ENCODE results near the gene BCAS3.

Gene BCAS3

DNA sequence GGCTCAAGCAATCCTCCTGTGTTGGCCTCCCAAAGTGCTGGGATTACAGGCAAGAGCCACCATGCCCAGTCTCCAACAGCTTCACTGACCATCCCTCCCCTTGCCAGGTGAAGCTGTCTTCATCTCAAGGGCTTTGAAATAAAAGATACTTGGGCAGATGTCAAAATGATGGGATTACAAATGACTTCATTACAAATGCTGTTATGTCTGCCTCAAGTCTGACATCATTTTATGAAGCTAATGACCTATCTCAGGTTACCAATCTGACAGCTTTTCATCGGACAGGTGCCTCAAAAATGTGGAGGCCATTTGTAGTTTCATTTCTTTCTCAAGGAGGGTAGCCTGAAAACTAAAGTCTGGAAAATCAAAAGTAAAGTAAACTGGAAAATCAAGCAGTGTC is 398.3 kb downstream of the BCAS3 start:
- no peak for DNase-seq

DNA sequence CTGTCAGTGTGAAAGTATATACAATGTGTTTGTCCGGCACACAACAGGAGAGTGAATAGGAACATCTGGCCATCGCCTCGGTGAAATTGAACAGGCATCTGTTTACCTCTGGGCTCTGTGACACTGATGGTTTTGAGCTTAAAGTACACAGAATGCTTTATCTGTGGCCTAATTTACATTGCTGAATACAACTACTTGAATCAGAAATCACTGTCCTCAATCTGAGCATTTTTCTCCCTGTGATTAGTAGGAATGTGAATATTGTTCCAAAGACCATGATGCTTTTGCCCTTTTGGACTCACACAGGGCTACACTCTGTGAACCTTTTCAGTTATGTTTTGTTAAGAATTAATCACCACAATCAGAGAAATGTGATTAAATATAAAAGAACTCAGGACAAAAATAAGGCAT is 399.0 kb downstream of the BCAS3 start:
- DNase-seq, result no peak

DNA sequence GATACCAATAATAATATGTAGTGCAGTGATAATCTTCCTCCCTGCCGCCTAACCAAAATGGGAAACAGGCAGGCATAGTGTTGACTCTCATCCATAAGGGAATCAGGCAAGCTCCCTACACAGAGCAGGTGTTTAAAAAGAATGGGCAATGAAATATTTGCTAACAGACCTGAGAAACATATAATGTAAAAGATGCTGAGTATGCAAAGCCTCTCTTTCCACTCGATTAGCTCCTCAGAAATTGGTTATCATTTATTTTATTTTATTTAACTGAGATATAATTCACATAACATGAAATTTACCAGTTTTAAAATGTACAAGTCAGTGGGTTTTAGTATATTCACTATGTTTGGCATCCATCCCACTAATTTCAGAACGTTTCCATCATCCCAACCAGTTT is 404.3 kb downstream of the BCAS3 start:
- DNase-seq, result no peak

DNA sequence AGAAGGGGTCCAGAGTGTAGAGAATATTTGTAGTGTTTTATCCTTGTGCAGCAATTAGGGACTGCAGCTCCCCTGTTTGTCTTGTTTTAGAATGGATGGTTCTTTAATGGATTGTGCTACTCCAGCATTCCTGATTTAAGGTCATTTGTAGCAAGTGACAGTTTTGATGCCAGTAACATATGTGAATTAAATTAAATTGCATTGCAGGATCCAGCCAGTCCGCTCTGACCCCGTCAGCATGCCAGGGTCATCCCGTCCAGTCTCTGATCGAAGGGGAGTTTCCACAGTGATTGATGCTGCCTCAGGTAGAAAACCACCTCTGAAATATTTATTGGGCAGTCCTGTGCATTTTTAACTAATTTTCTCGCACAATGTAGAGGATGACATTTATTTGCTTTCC is 406.6 kb downstream of the BCAS3 start:
- no peak for DNase-seq

DNA sequence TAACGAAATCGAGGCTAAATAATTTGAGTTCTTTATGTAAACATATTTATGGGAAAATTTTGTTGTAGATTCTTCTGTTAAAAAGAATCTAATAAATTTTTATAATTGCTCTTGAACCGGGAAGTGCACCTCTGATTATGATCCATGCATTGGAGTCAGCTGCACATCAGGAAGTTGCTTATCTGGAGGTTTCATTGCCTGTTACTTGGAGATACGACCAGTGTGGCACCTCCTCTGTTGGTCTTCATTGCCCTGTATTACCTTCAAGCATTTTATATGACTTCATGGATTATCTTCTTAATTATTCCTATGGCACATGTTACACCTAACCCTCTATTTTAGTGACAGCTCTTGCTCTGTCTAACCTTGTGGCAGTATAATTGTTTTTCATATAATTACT is 409.4 kb downstream of the BCAS3 start:
- no peak for DNase-seq

DNA sequence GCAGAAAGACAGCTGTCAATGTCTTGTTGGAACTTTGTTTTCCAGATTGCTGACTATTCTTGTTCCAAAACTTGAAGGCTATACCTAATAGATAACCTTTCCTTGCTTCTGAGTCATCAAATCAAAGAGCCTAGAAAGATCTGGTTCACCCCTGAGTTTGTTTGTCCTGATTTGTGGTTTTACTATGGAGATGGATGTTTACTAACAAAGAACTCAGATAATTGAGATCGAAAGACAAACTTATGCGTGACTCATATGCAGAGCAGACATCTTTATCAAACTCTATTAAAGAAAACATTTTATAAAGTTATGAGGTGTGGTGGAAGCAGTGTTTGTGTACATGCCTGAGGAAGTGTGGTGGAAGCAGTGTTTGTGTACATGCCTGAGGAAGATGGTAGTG is 410.9 kb downstream of the BCAS3 start:
- DNase-seq, result no peak

DNA sequence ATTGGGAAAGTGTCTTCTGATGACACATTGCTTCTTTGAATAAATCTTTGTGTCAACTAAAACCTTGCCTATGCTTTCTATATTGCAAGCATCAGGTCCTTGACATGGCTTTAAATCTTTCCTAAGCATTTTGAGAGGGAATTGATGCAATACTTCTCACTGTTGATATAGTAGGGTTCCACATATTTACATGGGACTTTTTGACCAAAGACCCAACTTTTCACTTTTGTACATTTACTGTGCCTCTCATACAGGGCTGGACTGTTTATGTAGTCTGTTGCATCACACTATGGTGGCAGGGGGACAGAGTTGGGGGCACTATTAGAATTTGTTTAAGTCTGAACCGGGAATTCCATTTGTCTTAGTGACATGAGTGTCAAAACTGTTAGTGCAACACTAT is 413.4 kb downstream of the BCAS3 start:
- no peak for DNase-seq

DNA sequence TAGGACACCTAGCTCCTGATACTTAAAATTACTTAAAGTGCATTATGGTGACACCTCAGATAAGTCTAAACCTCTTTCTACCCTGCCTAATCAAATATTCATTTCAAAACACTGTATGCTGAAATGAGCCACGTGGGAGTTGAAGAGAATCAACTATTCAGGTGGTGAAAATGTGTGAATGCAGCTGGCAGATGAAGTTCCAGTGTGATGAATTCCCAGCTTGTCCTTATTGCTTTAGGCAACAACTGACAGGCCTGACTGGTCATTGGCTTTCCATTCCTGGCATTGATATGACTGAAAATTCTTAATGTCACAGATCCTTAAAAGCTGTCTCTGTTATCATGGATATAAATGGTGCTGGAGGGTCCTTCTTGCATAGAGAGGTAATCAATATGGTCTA is 420.1 kb downstream of the BCAS3 start:
- DNase-seq, result no peak

DNA sequence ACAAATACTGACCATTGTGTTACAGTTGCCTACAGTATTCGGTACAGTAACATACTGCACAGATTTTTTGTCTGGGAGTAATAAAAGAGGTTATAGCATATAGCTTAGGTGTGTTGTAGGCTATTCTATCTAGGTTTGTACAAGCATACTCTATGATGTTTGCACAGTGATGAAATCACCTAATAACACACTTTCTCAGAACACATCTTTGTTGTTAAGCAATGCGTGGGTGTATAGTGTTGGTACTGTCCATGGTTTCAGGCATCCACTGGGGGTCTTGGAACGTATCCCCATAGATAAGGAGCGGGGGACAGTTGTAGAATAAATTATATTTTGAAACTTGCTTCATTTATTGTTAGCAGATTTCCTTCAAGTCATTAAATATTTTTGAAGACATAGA is 428.7 kb downstream of the BCAS3 start:
- DNase-seq, result no peak

DNA sequence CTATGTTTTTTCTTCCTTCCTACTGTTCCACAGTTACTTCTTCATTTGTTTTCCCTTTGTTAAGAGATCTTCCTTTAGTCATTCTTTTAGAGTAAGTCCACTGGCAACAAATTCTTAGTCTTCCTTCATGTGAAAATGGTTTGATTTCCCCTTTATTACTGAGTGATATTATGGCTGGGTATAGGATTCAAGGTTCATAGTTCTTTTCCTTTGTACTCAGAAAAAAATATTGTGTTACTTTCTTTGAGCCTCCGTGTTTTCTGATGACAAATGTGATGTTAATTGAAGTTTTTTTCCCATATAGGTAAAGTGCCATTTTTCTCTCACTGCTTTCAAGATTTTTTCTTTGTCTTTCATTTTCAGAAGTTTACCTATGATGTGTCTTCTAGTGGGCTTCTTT is 438.9 kb downstream of the BCAS3 start:
- no peak for DNase-seq

DNA sequence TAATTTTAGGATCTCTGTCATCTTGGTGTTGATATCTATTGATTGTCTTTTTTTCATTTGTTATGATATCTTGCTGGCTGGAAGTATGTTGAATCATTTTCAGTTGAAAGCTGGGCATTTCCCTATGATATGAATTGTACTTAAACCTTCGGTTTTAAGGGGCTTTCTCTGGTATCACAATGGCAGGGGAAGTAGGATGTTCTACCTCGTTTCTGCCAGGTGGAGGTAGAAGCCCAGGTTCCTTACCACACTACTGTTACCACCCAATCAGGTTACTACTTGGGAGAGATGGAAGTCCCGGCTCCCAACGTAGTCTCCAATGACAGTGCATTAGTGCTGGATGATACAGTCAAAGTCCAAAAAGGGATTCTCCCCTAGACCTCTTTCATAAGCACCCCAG is 440.3 kb downstream of the BCAS3 start:
- no peak for DNase-seq

DNA sequence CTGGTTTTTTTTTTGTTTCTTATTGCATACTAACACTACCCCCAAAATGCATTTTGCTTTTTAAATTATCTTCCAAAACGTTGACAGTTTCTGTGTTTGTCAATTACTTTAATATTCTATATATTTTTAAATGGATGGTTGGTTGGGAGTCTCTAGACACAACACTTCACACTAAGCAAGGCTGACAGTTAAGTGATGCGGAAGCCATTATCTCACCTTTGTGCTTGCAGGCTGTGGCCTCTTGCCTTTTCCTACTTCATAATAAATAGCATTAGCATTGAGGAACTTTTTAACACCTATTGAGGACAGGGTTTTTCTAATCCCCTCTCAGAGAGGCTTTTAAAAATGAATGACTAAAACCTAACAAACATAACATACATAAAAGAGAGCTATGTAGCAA is 441.2 kb downstream of the BCAS3 start:
- no peak for DNase-seq

DNA sequence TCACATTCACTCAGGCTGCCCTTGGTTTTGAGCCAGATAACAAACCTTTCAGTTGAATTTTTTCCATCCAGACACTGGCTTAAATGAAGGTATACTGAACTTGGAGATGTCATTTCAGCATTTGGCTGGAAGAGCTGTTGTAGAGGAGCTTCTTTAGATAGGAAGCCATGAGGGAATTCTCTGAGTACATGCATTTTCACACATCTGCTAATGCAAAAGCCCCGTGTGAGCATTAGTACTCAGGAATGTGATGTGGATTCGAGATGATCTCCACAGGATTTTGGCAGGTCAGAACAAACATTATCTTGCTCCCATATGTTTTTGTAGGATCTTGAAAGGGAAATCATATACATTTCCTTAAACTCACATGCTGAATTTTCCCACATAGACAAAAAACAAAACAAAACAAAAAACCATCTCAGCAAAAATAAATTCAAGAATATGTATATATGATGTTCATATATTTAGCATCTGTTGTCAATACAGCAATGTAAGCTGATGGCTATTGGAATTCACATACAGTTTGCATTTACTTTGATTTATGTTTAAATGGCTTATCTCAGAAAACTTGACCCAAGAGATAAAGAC is 444.8 kb downstream of the BCAS3 start:
- no peak for DNase-seq

DNA sequence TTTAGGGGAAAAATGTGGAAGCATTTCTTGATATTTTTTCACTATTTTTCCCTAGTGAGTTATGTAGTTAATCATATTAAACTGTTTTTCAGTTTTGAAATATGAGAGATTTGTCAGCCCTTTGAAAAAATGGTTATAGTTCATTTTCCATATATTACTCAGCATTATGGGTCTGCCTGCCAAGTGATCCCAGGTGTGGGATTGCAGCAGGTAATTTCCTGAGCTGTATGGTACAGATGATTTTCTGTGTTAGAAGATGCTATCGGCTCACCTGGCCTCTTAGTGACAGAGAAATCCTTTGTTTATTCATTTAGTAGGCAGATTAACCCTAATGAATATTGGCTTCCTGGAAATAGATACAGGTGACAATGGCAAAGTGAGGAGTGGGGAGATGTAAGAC is 446.9 kb downstream of the BCAS3 start:
- no peak for DNase-seq

DNA sequence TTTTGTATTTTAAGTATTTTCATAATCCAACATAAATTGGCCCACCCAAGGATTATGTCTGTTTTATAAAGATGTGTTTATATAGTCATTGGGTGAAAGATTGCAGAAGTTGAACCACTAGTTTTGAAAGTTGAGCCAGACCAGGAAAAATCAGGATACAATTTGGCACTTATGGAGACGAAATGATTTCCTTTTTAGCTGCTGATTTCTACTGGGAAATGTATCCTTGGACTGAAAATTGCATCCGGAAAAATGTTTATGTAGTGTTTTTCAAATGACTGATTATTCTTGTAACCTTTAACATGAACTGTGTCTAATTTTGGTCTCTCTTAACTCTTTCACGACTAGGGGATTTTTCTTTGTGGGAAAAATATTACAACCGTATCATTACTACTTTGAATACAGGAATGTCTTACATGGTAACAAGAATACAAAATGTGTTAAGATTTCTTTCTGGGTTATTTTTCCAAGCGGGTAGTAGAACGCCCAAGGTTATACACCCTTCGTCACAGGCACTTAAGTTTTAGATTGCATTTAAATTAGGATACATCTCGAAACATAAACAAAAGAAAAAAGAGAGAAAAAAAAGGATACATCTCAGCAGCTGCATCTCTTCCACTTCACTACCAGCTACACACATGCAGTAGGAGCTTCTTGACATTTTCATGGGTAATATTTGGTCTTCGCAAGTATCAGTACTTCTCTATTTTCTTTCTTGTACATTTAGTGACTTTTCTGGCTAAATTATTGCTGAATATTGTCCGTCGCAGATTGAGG is 449.0 kb downstream of the BCAS3 start:
- no peak for DNase-seq

DNA sequence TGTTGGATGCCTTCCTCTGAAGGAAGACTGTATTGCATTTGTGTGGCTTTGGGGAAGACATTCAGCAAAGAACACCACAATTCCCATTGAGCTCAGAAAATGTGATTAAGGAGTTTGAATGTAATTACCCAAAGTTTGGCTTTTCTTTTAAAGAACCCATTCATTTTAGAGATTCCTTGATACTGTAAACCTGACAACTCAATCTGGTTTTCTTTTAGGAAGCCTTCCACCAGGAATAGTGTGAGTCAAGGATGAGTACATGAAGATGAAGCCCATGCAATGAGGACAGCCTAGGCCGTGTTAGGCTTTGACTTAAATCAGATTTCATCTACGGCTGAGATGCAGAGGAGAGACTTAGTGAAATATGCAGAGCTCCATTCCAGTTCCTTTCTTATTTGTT is 450.3 kb downstream of the BCAS3 start:
- no peak for DNase-seq

DNA sequence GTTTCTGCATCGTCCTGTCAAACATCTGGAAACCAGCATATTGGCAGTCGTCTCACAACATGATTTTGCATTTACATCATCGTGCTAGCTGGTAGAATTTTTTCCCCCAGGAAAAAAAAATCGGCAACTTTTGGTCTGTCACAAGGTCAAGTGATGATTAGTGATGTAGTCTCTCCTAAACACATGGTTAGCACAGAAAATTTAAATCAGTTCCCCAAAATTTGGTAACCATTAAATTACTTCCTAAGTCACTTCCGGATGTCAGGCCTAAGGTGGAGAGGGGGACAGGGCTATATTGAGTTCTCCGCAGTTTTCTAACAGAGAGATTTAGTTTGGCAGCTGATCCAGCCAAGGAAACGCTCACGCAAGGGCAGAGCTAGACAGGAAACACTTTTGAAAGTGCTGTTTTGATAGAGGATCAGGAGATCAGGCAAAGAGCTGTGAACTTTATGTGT is 451.0 kb downstream of the BCAS3 start:
- DNase-seq, result no peak

DNA sequence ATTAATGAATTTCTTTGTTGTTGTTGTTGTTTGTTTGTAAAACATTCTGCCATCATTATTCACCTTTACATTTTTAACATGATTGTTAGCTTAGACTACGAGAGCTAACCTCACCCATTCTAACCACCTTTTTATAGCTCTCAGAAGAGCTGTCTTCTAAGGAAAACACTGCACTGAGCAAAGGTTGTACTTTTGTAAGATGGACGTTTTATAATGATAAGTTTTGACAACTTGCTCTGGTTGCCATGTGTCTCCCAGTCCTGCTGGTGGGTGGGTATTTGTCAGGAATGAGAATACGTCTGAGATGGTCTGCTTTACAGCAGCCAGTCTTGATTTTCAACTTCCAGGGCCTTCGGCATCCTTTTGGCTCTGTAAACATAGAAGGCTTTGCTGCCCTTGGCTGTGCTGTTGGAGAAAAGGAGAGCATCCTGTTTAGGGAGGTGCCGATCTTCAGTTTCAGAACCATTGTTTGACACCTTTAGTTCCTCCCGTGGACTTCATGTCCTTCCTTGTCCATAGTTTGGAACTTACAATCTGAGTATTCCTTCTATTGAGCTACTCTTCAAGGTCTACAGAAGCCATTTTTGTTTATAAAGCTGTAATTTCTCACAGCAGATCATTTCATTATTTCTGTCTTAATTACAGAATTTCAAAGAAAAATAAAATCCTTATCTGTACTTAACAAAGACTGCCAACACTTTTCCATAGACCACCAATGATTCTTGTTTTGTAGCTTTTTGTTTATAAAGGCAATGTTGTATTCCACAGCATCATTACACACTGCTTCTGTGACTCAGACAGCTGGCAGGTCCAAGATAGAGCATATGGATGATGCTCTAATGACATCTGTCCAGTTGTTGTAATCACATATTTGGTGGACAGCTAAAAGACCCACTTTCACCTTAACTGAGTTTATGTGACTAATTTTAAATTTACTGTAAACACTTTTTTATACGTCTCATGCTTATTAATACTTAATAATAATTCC is 451.9 kb downstream of the BCAS3 start:
- no peak for DNase-seq

DNA sequence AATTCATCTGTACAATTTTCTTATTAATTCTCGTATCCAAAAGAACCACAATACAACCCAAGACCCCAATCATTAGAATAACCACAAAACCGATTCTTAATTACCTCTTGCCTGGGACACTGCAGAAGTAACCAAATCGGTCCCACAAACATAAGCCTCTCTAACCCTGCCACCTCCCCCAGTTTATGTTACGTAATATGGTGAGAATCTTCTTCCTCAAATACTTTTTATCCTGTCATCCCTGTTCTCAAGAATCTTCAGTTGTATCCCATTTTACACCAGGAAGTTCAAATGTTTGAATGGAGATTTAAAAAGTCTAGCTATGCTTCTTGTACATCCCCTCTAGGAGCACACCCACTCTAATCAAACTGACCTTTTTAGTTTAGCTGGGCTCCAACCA is 452.7 kb downstream of the BCAS3 start:
- DNase-seq, result no peak

DNA sequence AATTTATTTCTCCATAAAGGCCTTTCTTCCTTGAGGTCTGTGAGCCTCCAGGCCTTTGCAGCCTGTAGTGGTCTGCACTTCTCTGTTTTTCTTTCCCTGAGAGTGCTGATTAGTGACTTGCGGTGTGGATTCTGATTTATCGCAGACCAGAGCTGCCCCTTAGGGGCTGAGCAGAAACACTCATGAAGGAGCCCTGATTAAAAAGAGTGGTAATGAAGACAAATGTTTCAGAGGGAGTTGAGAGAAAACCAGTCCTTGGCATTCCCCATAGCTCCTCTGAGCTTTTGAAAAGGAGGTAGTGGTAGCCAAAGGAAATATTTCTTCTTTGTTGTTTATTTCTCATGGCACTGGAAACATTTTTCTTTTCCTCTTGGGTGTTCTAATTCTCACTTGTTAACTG is 453.9 kb downstream of the BCAS3 start:
- no peak for DNase-seq

DNA sequence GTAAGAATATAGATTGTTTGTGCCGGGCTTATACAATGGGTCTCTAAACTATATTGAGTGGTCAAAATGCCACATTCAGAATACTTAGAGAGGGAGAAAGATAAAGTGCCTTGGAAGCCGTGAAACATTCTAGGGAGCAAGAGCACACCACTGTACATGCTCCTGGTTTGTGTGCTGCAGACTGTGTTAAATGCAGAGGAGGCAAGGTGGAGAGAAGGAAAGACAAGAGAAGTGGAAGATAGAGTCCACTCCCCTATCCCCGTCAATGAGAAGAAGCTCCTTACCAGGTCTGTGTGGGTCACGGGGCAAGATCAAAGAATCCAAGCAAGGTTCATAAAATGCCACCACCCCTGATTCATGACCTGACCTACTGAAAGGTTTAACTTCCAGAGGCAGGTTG is 454.9 kb downstream of the BCAS3 start:
- DNase-seq, result no peak

DNA sequence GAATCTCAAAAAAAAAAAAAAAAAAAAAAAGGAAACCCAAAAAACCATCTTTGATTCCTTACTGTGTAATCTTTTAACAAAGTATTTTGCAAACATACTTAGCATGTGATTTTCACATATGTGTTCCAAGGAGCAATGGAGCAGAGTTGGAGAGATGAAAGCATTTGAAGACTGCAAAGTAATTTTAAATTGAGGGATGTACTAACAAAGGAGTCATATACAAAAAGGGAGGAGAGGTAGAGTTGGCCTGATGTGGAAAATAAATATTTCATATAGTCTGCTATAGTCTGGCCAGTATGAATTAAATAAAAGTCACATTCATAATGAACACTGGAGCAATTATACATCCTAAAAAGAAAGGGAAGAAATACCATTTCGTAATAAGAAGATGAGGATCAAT is 456.2 kb downstream of the BCAS3 start:
- DNase-seq, result no peak

DNA sequence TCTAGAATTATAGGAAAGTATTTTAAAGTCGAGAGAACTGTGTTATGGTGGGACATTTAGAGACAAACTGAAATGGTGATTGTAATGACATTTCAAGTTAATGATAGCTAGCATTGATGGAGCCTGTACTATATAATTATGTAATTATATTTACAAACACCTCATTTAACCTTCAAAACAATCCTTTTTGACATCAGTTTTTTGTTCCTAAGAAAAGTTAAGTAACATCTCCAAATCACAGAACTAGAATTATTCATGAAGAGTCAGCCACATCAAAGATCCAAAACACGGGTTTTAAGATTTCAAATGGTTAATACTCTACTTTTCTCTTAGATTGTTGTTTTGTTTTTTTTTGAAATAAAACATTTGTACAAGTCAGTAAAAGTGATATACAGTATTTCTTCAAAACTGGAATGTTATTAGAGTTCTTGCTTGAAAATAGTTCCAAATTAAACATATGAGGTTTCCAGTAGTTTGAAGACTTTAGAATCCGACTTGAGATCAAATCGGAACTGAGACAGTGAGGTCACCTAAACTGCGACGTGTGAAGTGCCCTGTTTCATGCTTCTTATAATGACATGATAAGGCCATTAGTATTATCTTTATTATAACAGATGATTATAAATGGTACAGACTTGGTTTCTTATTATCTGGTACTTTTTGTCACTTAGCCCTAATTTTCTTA is 457.0 kb downstream of the BCAS3 start:
- no peak for DNase-seq
